Epithelial cell of esophagus (primary cell): ENCODE results near the gene ATG13.
"Not testable (repeated sequence)": the region's sequence is repeated elsewhere in the genome, so short reads cannot be mapped to it uniquely, and the experiment has no call there.

Experiments
- DNase-seq: peaks from one replicate; pipeline ENCODE4 v3.0.0; 2010; ENCODE audit warnings: low read depth
- H3K4me3 ChIP-seq: 2 replicates; pipeline ENCODE4 v1.5.1; 2011; ENCODE audit warnings: mild to moderate bottlenecking, low read length, control low read depth
- CTCF ChIP-seq: IDR thresholded peaks from 2 replicates; pipeline ENCODE4 v1.5.1; 2011; ENCODE audit warnings: low read depth, mild to moderate bottlenecking, low read length, control low read depth, inconsistent platforms; ENCODE audit not compliant: insufficient read depth; ENCODE audit errors: missing control alignments

ATG13 gene

GRCh38 chr11:46701078-46701654 is 83.8 kb downstream of the ATG13 start:
- TF ChIP-seq CTCF: no peak
- peak overlapping the region; percentile 99 for H3K4me3 ChIP-seq
- DNase-seq: no peak

DNA sequence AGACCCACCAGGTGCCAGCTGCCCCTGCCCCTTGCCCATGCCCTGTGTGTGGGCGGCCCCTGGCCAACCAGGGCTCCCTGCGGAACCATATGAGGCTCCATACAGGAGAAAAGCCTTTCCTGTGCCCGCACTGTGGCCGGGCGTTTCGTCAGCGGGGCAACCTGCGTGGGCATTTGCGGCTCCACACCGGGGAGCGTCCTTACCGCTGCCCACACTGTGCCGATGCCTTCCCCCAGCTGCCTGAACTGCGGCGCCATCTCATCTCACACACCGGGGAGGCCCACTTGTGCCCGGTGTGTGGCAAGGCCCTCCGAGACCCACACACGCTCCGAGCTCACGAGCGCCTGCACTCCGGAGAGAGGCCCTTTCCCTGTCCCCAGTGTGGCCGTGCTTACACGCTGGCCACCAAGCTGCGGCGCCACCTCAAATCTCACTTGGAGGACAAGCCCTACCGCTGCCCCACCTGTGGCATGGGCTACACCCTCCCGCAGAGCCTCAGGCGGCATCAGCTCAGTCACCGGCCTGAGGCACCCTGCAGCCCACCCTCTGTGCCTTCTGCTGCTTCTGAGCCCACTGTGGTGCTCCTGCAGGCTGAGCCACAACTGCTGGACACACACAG is 87.8 kb downstream of the ATG13 start:
- DNase-seq: no peak
- no peak for TF ChIP-seq CTCF
- no peak overlapping the region for H3K4me3 ChIP-seq

DNA sequence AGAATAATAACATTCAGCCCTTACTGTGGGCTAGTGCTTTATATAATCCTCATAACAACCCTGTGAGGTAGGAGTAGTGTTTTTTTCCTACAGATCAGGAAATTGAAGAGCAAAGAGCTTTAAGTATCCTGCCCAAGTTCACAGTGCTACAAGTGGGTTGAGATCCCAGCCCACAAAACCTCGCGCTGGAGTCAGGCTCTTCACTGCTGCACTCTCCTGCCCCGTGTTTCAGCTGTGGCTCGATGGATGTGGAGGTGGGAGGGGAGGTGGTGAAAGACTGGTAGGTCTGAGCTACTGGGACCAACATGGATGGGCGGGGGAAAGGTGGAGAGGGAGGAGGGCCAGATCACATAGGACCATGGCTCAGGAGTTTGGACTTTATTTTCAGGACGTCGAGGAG is 89.5 kb downstream of the ATG13 start:
- no peak for TF ChIP-seq CTCF
- DNase-seq: no peak
- H3K4me3 ChIP-seq: no peak overlapping the region

GRCh38 chr11:46709351-46709750 is 92.0 kb downstream of the ATG13 start:
- not testable (repeated sequence) for H3K4me3 ChIP-seq, DNase-seq

GRCh38 chr11:46710821-46711269 is 93.5 kb downstream of the ATG13 start:
- H3K4me3 ChIP-seq: no peak overlapping the region
- no peak for TF ChIP-seq CTCF
- peak; percentile 36 for DNase-seq

GRCh38 chr11:46711303-46711702 is 94.0 kb downstream of the ATG13 start:
- no peak for DNase-seq
- no peak overlapping the region for H3K4me3 ChIP-seq
- no peak for TF ChIP-seq CTCF

- no peak for DNase-seq
- H3K4me3 ChIP-seq: no peak overlapping the region
- TF ChIP-seq CTCF: no peak
Observed at GRCh38 chr11:46712874-46713576, 95.7 kb downstream of the ATG13 start.

- not testable (repeated sequence) for DNase-seq, H3K4me3 ChIP-seq
Observed at GRCh38 chr11:46717825-46718154, 100.4 kb downstream of the ATG13 start.
